ENCODE results near the gene ZRANB3. TPM values are rescaled to one million over a fixed set of nuclear protein-coding genes. Genes with fewer than 3 reads are reported as not detected.

Gene ZRANB3
- total and polyA plus RNA-seq, 2 donors (not counting 3 experiments of a cell fraction or from before 2014, with no cell fraction given), result 2.2 to 6.0 TPM

DNA sequence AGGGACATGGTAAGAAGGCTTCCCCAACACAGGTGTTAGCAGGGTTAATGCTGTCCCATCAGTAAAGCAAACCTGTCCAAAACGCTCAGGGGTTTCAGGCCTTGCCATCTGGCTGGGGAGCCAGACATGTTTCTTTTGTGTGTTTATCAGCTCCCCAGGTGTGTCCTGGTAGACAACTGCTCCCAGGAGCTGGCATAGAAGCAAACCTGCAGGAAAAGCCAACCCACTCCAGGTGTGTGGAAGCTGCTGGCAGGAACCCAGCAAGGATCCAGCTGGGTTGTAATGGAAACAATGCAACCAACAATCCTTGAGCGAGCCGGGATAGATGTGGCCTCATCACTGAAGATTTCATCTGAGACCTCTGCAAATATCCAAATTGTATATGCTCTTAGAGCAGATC is 355.8 kb downstream of the ZRANB3 start:
- BruUV-seq (replicated peaks), result no TSS peak
- Histone ChIP-seq H3K27ac (ENCODE audit: insufficient read depth, low read depth, low read length) (no peak overlapping the region), H3K9ac (replicated peaks; ENCODE audit: extremely low read depth, insufficient read depth, low read length) (no peak overlapping the region), H3K4me2 (ENCODE audit: insufficient read depth, low read length) (no peak overlapping the region), H3K9me1 (replicated peaks; ENCODE audit: control insufficient read depth, extremely low read depth, insufficient read depth, low read length) (no peaks in the 10 kb centered on the region), H3K79me2 (ENCODE audit: control insufficient read depth, insufficient read depth, low read length) (no peaks in the 10 kb centered on the region), H3K36me3 (ENCODE audit: control insufficient read depth in 2 of 2, extremely low read depth in 1 of 2, insufficient read depth in 2 of 2, low read length in 2 of 2) (peaks cover 0 to 16% of the 10 kb centered on the region in 2 experiments), H2AFZ (ENCODE audit: low read depth, low read length) (no peak overlapping the region), H3K9me3 (replicated peaks; ENCODE audit: control insufficient read depth, insufficient read depth, low read length) (no peaks in the 10 kb centered on the region), H3K4me1 (ENCODE audit: control insufficient read depth, extremely low read depth, insufficient read depth, low read length) (no peaks in the 10 kb centered on the region), H3K27me3 (ENCODE audit: control insufficient read depth in 2 of 2, insufficient read depth in 2 of 2, low read length in 2 of 2) (no peaks in the 10 kb centered on the region), H3K4me3 (replicated peaks in 1 of 3; ENCODE audit: insufficient read depth in 1 of 3, low read depth in 1 of 3, low read length in 3 of 3) (no peak overlapping the region), H4K20me1 (replicated peaks; ENCODE audit: control insufficient read depth, extremely low read depth, insufficient read depth, low read length) (no peaks in the 10 kb centered on the region)
- no peak for TF ChIP-seq EZH2 (IDR thresholded peaks at IDR 0.05; ENCODE audit: borderline replicate concordance, low read depth, low read length, severe bottlenecking)
- no peak for TF ChIP-seq JUN (IDR thresholded peaks at IDR 0.05; ENCODE audit: borderline replicate concordance, insufficient read depth, insufficient read length, low read depth)
- TF ChIP-seq POLR2AphosphoS5 (IDR thresholded peaks at IDR 0.05; ENCODE audit: insufficient read depth, low read depth, low read length), result no peak
- TF ChIP-seq, protein P1, sequence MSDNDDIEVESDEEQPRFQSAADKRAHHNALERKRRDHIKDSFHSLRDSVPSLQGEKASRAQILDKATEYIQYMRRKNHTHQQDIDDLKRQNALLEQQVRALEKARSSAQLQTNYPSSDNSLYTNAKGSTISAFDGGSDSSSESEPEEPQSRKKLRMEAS (IDR thresholded peaks at IDR 0.05; ENCODE audit: insufficient read depth, insufficient read length), result no peak
- TF ChIP-seq, protein P2, sequence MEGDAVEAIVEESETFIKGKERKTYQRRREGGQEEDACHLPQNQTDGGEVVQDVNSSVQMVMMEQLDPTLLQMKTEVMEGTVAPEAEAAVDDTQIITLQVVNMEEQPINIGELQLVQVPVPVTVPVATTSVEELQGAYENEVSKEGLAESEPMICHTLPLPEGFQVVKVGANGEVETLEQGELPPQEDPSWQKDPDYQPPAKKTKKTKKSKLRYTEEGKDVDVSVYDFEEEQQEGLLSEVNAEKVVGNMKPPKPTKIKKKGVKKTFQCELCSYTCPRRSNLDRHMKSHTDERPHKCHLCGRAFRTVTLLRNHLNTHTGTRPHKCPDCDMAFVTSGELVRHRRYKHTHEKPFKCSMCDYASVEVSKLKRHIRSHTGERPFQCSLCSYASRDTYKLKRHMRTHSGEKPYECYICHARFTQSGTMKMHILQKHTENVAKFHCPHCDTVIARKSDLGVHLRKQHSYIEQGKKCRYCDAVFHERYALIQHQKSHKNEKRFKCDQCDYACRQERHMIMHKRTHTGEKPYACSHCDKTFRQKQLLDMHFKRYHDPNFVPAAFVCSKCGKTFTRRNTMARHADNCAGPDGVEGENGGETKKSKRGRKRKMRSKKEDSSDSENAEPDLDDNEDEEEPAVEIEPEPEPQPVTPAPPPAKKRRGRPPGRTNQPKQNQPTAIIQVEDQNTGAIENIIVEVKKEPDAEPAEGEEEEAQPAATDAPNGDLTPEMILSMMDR (IDR thresholded peaks at IDR 0.05; ENCODE audit: extremely low read depth in 1 of 2, insufficient read depth in 1 of 2, low read depth in 1 of 2, low read length in 2 of 2), result no peak
- no peak for TF ChIP-seq MYC (IDR thresholded peaks at IDR 0.05; ENCODE audit: low read depth, low read length)
- no peak for TF ChIP-seq FOS (IDR thresholded peaks at IDR 0.05; ENCODE audit: borderline replicate concordance, insufficient read depth, low read length)
- no peak for TF ChIP-seq POLR2A (IDR thresholded peaks at IDR 0.05; ENCODE audit: low read depth, low read length)
- no peak for TF ChIP-seq GATA2 (IDR thresholded peaks at IDR 0.05; ENCODE audit: insufficient read depth, insufficient read length, low read depth, low read length)
- DNase-seq (ENCODE audit: low read depth, low spot score) (no peak), FAIRE-seq (peak; percentile 4)
- CTCF ChIA-PET, result interaction anchor here (1.1 kb wide), 1 partner anchor 534 kb away, joined by 3 read pairs; no protein-coding TSS in a partner anchor
- intact Hi-C loops (cut with micrococcal nuclease) (no loop called here), dilution Hi-C loops (cut with MboI; ENCODE audit: extremely low pct_ligation_motif_present, low sequenced_read_pairs) (no loop called here)
- POLR2A ChIA-PET, result no interaction called here

Measured in endothelial cell of umbilical vein (primary cell).